IPS-20b (cell line): Measurements from ENCODE around the gene HAPLN2.
A peak's percentile ranks its signal among the peaks of the same experiment; 100 is the strongest.

Experiments
- H3K27ac ChIP-seq: one replicate; pipeline ENCODE4 v1.5.1; 2013; ENCODE audit warnings: low read length
- H3K27me3 ChIP-seq: 2 replicates; pipeline ENCODE4 v1.6.1; 2013; ENCODE audit warnings: mild to moderate bottlenecking, low read length, inconsistent platforms; ENCODE audit not compliant: insufficient read depth
- H3K36me3 ChIP-seq: 2 replicates; pipeline ENCODE4 v1.6.1; 2013; ENCODE audit warnings: low read depth, mild to moderate bottlenecking, inconsistent platforms, low read length, moderate library complexity; ENCODE audit not compliant: insufficient read depth
- H3K4me1 ChIP-seq: 2 replicates; pipeline ENCODE4 v1.6.1; 2013; ENCODE audit warnings: mild to moderate bottlenecking, control low read depth, inconsistent platforms, low read length, moderate library complexity; ENCODE audit not compliant: insufficient read depth
- H3K4me3 ChIP-seq: 2 replicates; pipeline ENCODE4 v1.5.1; 2013; ENCODE audit warnings: mild to moderate bottlenecking, low read length, inconsistent platforms
- H3K9ac ChIP-seq: 2 replicates; pipeline ENCODE4 v1.6.1; 2013; ENCODE audit warnings: low read depth, mild to moderate bottlenecking, inconsistent platforms, low read length, moderate library complexity
- H3K9me3 ChIP-seq: 2 replicates; pipeline ENCODE4 v1.6.1; 2013; ENCODE audit warnings: mild to moderate bottlenecking, low read depth, low read length, inconsistent platforms; ENCODE audit not compliant: insufficient read depth

HAPLN2 gene

GRCh38 chr1:156618853-156619581, at the start of gene HAPLN2:
Gene HAPLN2, plus strand, starts transcription at chr1:156619415. Its CDS starts 4,076 bp downstream, at chr1:156623491.
- no peaks in the 10 kb centered on the region for H3K9me3 ChIP-seq
- H3K27me3 ChIP-seq: peaks cover 55% of the 10 kb centered on the region
- H3K27ac ChIP-seq: no peak within 1 kb of the TSS
- H3K4me3 ChIP-seq: peak within 1 kb of the TSS; percentile 41; the same call in 1 of the 2 replicates
- no peak within 1 kb of the TSS for H3K9ac ChIP-seq
- H3K4me1 ChIP-seq: no peaks in the 10 kb centered on the region
- no peaks in the 10 kb centered on the region for H3K36me3 ChIP-seq

GRCh38 chr1:156571261-156571852, 47.9 kb upstream of the HAPLN2 start:
- peak overlapping the region; percentile 85; the same call in 1 of the 2 replicates for H3K9ac ChIP-seq
- H3K36me3 ChIP-seq: peaks cover 20% of the 10 kb centered on the region
- peaks cover 6% of the 10 kb centered on the region for H3K4me1 ChIP-seq
- peak overlapping the region; percentile 90 for H3K4me3 ChIP-seq
- peaks cover 5% of the 10 kb centered on the region; the same call in 1 of the 2 replicates for H3K27me3 ChIP-seq
- no peaks in the 10 kb centered on the region for H3K9me3 ChIP-seq
- H3K27ac ChIP-seq: no peak overlapping the region

GRCh38 chr1:156571919-156572662, 47.1 kb upstream of the HAPLN2 start, which contains the start of gene IQGAP3:
Gene IQGAP3, minus strand, starts transcription at chr1:156572565. Its CDS starts 36 bp downstream, at chr1:156572529.
- H3K9ac ChIP-seq: peak within 1 kb of the TSS; percentile 85
- peaks cover 5% of the 10 kb centered on the region; the same call in 1 of the 2 replicates for H3K27me3 ChIP-seq
- H3K9me3 ChIP-seq: no peaks in the 10 kb centered on the region
- H3K27ac ChIP-seq: no peak within 1 kb of the TSS
- peaks cover 20% of the 10 kb centered on the region for H3K36me3 ChIP-seq
- peaks cover 6% of the 10 kb centered on the region for H3K4me1 ChIP-seq
- peak within 1 kb of the TSS; percentile 90 for H3K4me3 ChIP-seq

GRCh38 chr1:156572663-156573018, 46.6 kb upstream of the HAPLN2 start:
- Histone ChIP-seq H3K9ac (no peak overlapping the region), H3K27me3 (peaks cover 5% of the 10 kb centered on the region; the same call in 1 of the 2 replicates), H3K36me3 (peaks cover 14% of the 10 kb centered on the region), H3K27ac (no peak overlapping the region), H3K4me3 (peak overlapping the region; percentile 90; the same call in 1 of the 2 replicates), H3K4me1 (peaks cover 6% of the 10 kb centered on the region), H3K9me3 (no peaks in the 10 kb centered on the region)

- Histone ChIP-seq H3K36me3 (peaks cover 2% of the 10 kb centered on the region), H3K4me1 (peaks cover 6% of the 10 kb centered on the region), H3K4me3 (no peak overlapping the region), H3K9me3 (no peaks in the 10 kb centered on the region), H3K27ac (no peak overlapping the region), H3K9ac (no peak overlapping the region), H3K27me3 (peaks cover 5% of the 10 kb centered on the region; the same call in 1 of the 2 replicates)
Observed at GRCh38 chr1:156574039-156574633, 45.1 kb upstream of the HAPLN2 start.

GRCh38 chr1:156577550-156577949, 41.7 kb upstream of the HAPLN2 start:
- no peak overlapping the region for H3K9ac ChIP-seq
- no peaks in the 10 kb centered on the region for H3K36me3 ChIP-seq
- peaks cover 5% of the 10 kb centered on the region; the same call in 1 of the 2 replicates for H3K27me3 ChIP-seq
- H3K27ac ChIP-seq: no peak overlapping the region
- H3K4me1 ChIP-seq: no peaks in the 10 kb centered on the region
- H3K9me3 ChIP-seq: no peaks in the 10 kb centered on the region
- no peak overlapping the region for H3K4me3 ChIP-seq

GRCh38 chr1:156578055-156578454, 41.2 kb upstream of the HAPLN2 start:
- no peak overlapping the region for H3K27ac ChIP-seq
- H3K27me3 ChIP-seq: peaks cover 2% of the 10 kb centered on the region; the same call in 1 of the 2 replicates

GRCh38 chr1:156579472-156579871, 39.7 kb upstream of the HAPLN2 start, which contains the start of gene TTC24:
Gene TTC24, plus strand, starts transcription at chr1:156579723. Its CDS starts 1,642 bp downstream, at chr1:156581365.
- H3K36me3 ChIP-seq: no peaks in the 10 kb centered on the region
- H3K27me3 ChIP-seq: no peaks in the 10 kb centered on the region
- no peak within 1 kb of the TSS for H3K9ac ChIP-seq
- no peaks in the 10 kb centered on the region for H3K9me3 ChIP-seq
- H3K4me1 ChIP-seq: peaks cover 9% of the 10 kb centered on the region; the same call in 1 of the 2 replicates
- H3K27ac ChIP-seq: no peak within 1 kb of the TSS
- no peak within 1 kb of the TSS for H3K4me3 ChIP-seq

More at GRCh38 chr1:156578055-156578454, 41.2 kb upstream of the HAPLN2 start:
- no peaks in the 10 kb centered on the region for H3K9me3 ChIP-seq
- H3K36me3 ChIP-seq: no peaks in the 10 kb centered on the region
- no peak overlapping the region for H3K9ac ChIP-seq
- H3K4me3 ChIP-seq: no peak overlapping the region
- no peaks in the 10 kb centered on the region for H3K4me1 ChIP-seq

GRCh38 chr1:156581661-156582387, 37.4 kb upstream of the HAPLN2 start:
- no peaks in the 10 kb centered on the region for H3K9me3 ChIP-seq
- H3K27ac ChIP-seq: no peak overlapping the region
- H3K4me3 ChIP-seq: no peak overlapping the region
- H3K4me1 ChIP-seq: peaks cover 12% of the 10 kb centered on the region; the same call in 1 of the 2 replicates
- H3K9ac ChIP-seq: no peak overlapping the region; the same call in 1 of the 2 replicates
- H3K27me3 ChIP-seq: peaks cover 7% of the 10 kb centered on the region; the same call in 1 of the 2 replicates
- no peaks in the 10 kb centered on the region for H3K36me3 ChIP-seq

- Histone ChIP-seq H3K27me3 (peaks cover 7% of the 10 kb centered on the region; the same call in 1 of the 2 replicates), H3K4me1 (peaks cover 12% of the 10 kb centered on the region; the same call in 1 of the 2 replicates), H3K9ac (no peak overlapping the region), H3K27ac (no peak overlapping the region), H3K4me3 (no peak overlapping the region), H3K36me3 (no peaks in the 10 kb centered on the region), H3K9me3 (no peaks in the 10 kb centered on the region)
Observed at GRCh38 chr1:156582388-156583017, 36.7 kb upstream of the HAPLN2 start.
